NOMO-1 treated with dmso at 0.1 percent for 144 hours (cell line): ENCODE data around the gene RHOG.
"Not testable (repeated sequence)": the region's sequence is repeated elsewhere in the genome, so short reads cannot be mapped to it uniquely, and the experiment has no call there.

Experiments
- DNase-seq: peaks from one replicate; lab custom pipeline; 2025; ENCODE audit not compliant: unreplicated experiment; lab: John Stamatoyannopoulos, UW

RHOG gene

GRCh38 chr11:3810951-3811350 lies 29.8 kb downstream of the RHOG start:
- DNase-seq, result no peak

- DNase-seq, result no peak
These were observed 30.3 kb downstream of the RHOG start for GRCh38 chr11:3810446-3810845.

GRCh38 chr11:3809624-3809928 lies 31.2 kb downstream of the RHOG start:
- DNase-seq, result no peak

- peak; percentile 39 for DNase-seq
These were observed 31.7 kb downstream of the RHOG start for GRCh38 chr11:3808861-3809623.

GRCh38 chr11:3807909-3808860 lies 32.6 kb downstream of the RHOG start, which contains the start of gene PGAP2:
TSS of gene PGAP2 (plus strand) at chr11:3808560. CDS start at chr11:3811260, 2,700 bp downstream.
- no peak for DNase-seq

- no peak for DNase-seq
These were observed 36.8 kb downstream of the RHOG start for GRCh38 chr11:3803726-3804495.

GRCh38 chr11:3802011-3802790 lies 38.6 kb downstream of the RHOG start:
- DNase-seq, result no peak

GRCh38 chr11:3799873-3800272 lies 40.9 kb downstream of the RHOG start:
- DNase-seq, result no peak

GRCh38 chr11:3799143-3799542 lies 41.6 kb downstream of the RHOG start:
- no peak for DNase-seq

- DNase-seq, result peak; percentile 99
These were observed 43.2 kb downstream of the RHOG start, which contains the start of gene NUP98 for GRCh38 chr11:3797329-3798090. TSS of gene NUP98 (minus strand) at chr11:3797554. CDS start at chr11:3782117, 15,437 bp downstream.

GRCh38 chr11:3796801-3797328 lies 43.9 kb downstream of the RHOG start:
- no peak for DNase-seq

- DNase-seq, result no peak
These were observed 44.4 kb downstream of the RHOG start for GRCh38 chr11:3796346-3796745.

- DNase-seq, result no peak
These were observed 44.8 kb downstream of the RHOG start for GRCh38 chr11:3796002-3796311.

GRCh38 chr11:3795131-3796001 lies 45.4 kb downstream of the RHOG start:
- DNase-seq, result no peak

GRCh38 chr11:3794387-3794786 lies 46.4 kb downstream of the RHOG start:
- not testable (repeated sequence) for DNase-seq

GRCh38 chr11:3786781-3787428 lies 53.9 kb downstream of the RHOG start:
- DNase-seq, result no peak

- no peak for DNase-seq
These were observed 57.1 kb downstream of the RHOG start for GRCh38 chr11:3783611-3784010.

GRCh38 chr11:3782963-3783362 lies 57.8 kb downstream of the RHOG start:
- DNase-seq, result no peak
